ENCODE data around the gene OVOL2. TPM values are rescaled to one million over a fixed set of nuclear protein-coding genes. Genes with fewer than 3 reads are reported as not detected.
"Not testable (repeated sequence)": the region's sequence is repeated elsewhere in the genome, so short reads cannot be mapped to it uniquely, and the experiment has no call there.

OVOL2 gene
- total RNA-seq, 1 donor, result not detected

DNA sequence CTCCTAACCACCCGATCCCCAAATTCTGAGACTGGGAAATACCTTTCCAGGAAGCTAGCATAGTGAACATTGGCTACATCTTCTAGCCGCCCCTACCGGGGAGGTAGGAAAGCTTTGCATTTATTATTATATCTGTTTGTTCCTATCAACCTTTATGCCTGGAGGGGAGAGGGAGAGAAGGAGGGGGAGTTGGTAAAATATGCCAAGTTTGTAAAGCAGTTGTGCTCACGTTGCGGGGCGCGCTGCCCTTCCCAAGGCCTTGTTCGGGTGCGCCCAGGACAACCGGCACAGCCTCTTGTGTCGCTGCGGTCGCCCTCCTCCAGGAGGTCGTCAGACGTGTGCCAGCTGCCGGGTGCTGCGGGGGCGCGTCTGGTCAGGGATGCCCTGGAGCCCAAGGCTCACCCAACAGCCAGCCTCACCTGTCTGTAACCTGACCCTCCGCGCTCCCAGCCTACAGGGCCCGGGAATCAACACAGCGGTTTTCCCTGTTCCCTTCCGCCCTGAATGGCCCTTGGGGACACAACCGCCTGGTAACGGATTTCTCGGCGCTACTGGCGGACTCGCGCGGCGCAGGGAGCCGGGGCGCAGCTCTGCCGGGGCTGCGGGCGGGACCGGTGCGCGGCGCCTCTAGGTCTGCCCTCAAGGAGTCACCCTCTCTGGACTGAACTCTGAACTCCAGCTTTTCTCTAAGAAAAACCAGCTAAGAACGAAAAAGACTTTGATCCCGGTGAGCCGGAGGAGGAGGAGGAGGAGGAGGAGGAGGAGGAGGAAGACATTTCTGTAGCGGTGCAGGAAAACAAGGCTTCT, 1.1 kb upstream of the OVOL2 start:
- peak in 1 of 3 donors; percentile 16 for DNase-seq (ENCODE audit: low read depth in 2 of 3, low spot score in 2 of 3)

DNA sequence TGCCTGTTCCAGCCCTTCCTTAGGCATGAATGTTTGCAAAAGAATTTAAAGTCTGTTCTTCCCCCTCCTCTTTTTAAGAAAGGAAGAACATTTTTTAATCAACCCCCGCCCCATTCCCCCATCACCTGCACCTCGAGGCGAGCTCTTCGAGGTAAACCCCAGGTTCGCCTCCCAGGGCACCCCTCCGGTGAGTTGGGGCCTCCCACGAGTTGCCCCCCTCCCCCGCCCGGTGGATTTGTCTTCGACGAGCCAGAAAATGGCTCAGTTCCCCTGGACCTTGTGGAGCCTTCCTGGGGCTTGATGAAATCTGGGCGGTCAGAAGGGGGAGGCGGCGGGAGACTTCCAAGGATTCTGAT, 256 bp upstream of the OVOL2 start:
- DNase-seq (ENCODE audit: low read depth in 2 of 3, low spot score in 2 of 3), result peak in 1 of 3 donors; percentile 2

DNA sequence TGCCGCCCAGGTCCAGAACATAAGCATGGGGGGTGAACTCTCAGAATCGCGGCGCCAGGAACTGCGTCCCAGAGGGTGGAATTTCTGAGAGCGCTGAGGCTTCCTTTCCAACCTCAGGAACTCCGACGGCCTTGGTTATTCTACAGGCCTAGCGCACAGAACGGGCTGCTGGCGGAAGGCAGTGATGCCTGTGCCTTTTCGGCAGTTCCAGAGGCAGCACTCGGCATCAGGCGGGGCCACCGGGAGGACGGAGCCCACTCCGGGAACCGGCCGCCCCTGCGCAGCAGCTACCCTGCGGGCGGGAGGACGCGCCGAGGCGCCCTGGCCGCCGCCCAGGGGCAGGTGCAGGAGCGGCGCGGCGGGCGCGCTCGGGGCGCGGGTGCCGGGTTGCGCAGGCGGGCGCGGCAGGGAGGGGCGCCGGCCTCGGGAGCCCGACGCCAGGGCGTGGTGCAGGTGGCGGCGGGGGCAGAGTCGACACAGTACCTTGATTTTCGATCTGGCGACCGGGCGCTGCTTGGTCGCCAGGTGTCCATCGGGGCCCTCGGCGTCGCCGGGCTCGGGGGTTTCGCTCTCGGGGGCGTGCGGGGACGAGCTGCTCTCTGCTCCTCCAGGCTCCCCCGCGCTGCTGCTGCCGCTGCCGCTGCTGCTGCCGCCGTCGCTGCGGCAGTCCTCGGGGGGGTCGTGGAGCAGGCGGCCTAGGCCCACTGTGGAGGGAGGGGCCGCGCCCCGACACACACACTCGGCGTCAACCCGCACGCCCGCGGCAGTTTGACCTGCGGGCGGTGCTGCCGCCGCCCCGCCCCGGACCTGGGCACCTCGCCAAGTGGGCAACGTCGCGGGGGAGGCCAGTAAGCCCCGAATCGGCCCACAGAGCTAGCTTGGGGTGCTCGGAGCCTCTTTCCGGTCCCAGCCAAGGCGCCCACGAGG, 1.3 kb downstream of the OVOL2 start:
- peak in 1 of 3 donors; percentile 22 for DNase-seq (ENCODE audit: low read depth in 2 of 3, low spot score in 2 of 3)

DNA sequence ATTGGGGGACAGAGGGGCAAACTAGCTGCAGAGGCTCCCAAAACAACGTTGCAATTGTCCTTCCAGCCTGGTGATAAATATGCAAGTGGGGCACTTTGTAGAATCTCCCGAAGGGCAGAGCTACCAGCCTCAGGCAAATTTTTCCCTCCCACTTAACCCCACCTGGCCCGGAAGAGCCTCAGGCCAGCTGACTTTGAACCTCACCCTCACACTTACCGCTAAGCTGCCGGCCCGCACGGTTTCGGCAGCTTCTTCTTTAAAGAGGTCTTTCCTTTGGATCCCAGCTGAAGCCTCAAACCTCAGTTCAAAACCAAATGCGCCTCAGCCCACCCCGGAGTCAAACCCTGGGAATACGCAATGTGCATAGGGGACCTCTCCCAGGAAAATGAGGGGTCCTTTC, 2.5 kb downstream of the OVOL2 start:
- peak in 1 of 3 donors; percentile 7 for DNase-seq (ENCODE audit: low read depth in 2 of 3, low spot score in 2 of 3)

DNA sequence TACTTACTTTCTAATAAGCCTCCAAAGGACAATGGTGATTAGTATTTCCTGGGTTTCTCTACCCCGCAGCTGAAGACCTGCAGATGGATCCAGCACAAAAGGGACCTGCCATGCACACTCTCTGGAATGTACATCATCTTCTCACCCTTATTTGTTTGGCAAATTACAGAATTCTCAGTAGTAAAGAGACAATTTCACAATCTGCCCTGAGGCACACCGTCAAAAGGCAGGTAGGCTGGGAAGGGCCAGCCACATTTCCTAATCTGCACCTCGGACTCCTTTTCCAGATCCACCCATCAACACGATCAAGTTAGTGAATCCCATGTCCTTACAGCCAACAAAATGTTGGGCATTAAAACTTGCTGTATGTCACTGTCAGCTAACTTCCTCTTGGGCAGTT, 4.9 kb downstream of the OVOL2 start:
- no peak for DNase-seq (ENCODE audit: low read depth in 2 of 3, low spot score in 2 of 3)

DNA sequence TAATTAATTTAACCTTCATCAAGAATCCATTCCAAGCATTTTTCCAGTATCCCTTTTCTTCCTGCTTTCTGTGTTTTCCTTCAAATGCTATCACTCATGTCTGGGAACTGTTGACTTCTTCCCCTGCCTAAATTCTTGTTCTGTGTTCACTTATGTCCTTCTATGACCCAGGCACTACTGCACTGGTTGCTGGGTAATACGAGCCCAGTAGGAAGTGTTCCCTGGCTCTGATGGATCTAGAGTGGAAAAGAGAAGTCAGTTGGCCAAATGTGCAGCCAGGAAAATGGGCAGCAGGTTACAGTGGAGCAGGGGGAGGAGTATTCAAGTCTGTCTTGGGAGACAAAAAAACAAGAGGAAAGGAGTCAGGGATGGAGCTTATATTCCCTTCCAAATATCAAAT, 7.1 kb downstream of the OVOL2 start:
- no peak for DNase-seq (ENCODE audit: low read depth in 2 of 3, low spot score in 2 of 3)

DNA sequence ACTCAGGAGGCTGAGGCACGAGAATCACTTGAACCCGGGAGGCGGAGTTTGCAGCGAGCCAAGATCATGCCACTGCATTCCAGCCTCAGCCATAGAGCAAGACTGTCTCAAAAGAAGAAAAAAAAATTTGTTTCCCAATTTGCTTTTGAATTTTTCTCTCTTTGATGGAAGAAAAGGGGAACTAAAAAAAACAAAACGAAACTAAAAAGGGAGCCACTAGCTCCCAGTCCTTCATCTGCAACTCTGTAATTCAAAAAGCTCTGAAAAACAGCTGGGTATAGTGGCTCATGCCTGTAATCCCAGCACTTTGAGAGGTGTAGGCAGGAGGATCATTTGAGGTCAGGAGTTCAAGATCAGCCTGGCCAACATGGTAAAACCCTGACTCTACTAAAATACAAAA, 9.5 kb downstream of the OVOL2 start:
- DNase-seq (ENCODE audit: low read depth in 2 of 3, low spot score in 2 of 3), result peak in 1 of 3 donors; percentile 78

DNA sequence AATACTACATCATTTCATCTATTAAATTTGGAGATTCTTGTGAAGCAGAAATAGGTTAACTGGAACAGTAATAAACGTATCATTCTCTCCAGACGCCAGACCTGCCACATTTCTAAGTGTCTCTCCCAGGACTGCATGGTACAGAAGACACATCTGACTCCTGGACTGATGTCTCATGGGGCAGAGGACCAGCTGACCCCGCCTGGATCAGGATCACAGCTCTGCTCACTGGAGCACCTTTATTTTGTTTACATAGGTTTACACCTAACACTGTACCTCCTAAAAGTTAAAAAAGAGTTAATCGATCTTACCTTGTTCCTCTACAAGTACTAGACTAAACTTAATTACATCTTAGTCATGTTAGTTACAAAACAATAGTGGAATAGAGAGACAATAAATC, 11.2 kb downstream of the OVOL2 start:
- DNase-seq (ENCODE audit: low read depth in 2 of 3, low spot score in 2 of 3), result no peak

DNA sequence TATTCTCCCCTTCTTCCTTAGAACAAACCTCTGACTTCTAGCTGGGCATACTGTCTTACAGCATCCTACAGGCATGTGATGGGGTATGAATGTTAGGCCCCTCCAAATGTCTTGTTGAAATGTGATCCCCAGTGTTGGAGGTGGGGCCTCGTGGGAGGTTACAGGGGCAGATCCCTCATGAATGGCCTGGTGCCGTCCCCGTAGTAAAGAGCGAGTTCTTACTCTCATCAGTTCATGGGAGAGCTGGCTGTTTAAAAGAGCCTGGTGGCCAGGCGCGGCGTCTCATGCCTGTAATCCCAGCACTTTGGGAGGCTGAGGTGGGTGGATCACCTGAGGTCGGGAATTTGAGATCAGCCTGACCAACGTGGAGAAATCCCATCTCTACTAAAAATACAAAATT, 15.5 kb downstream of the OVOL2 start:
- DNase-seq (ENCODE audit: low read depth in 2 of 3, low spot score in 2 of 3), result no peak

DNA sequence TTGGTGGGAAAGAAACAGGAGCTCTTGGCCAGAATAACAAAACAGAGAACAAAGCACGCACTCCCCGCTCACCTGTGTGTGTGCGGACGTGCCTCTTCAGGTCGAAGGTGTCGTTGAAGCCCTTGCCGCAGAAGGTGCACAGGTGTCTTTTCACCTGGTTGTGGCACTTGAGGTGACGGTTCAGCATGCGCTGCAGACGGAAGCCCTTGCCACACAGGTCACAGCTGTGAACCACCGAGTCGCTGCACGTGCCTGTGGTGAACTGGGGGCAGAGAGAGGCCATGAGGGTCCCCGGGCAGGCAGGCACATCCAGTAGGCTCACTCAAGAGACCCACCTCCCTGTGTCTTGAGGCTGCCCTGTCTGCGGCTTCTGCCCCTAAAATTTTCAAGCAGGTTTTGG, 16.3 kb downstream of the OVOL2 start:
- no peak for DNase-seq (ENCODE audit: low read depth in 2 of 3, low spot score in 2 of 3)

DNA sequence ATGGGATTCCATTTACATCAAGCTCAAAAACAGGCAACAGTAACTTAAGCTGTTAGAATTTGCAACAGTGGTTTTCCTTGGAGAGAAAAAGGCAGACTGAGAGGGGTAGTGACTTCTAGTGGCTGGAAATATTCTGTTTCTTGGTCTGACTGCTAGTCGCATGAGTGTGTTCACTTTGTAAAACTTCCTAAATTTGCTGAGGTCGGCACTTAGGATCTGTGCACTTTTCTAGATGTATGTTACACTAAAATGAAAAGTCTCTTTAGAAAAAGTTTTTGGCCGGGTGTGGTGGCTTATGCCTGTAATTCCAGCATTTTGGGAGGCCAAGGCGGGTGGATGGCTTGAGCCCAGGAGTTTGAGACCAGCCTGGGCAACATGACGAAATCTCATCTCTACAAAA, 18.7 kb downstream of the OVOL2 start:
- no peak for DNase-seq (ENCODE audit: low read depth in 2 of 3, low spot score in 2 of 3)

DNA sequence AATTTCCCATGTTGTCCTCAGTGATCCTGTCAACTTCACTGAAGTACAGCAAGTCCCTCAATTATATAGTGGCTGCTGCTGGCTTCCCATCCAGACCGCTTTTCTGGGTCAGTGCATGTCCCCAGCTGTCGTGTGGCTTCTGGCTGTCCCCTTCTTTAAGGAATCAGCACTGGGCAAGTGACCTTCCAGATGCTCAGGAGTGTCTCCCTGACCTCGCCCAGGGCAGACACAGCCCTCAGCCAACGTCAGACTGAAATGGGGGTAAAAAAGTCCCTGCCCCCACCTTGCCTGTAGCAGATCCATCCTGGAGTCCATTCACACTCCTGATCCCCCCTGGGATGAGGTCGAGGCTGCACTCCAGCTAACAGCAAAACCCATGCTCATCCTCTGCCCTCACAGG, 23.7 kb downstream of the OVOL2 start:
- no peak for DNase-seq (ENCODE audit: low read depth in 2 of 3, low spot score in 2 of 3)

DNA sequence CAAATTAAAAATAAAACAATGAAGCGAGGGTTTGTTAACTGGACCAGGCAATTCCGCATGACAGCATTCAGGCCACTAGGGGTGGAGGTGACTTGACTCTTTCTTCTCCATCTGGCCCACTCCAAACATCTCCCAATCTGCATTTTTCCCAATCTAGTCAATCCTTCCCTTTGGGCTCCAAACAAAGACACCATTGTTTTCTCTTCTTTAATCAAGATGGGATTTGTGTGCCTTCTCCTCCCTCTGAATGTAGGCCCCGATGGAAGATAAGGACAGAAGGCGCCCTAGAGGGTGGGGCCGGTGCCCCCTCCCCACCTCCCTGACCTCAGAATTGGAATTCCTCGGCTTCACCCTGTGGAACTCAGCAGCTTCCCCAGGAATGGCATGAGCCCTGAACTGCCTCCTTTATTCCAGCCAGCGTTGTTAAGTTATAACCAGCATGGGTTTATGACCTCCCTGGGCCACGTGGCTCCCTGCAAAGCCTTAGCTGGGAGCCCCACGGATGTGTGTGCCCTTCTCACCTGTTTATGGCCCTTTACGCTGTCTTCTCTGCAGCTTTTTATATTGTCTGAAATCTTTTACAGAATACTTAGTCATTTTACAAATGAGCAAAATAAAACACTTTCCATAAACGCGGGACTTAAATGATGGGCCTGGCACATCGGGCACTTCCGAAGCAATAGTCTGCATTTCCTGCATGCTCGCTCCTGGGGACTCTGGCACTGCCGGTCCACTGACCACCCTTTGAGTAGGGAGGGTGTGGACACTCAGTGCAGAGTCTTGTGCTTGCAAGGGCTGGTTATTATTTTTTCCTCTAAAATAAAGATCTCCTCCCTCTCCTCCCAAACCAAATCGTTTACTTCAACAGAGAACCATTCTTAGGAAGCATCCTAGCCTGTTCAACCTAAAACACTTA, 24.5 kb downstream of the OVOL2 start:
- no peak for DNase-seq (ENCODE audit: low read depth in 2 of 3, low spot score in 2 of 3)

DNA sequence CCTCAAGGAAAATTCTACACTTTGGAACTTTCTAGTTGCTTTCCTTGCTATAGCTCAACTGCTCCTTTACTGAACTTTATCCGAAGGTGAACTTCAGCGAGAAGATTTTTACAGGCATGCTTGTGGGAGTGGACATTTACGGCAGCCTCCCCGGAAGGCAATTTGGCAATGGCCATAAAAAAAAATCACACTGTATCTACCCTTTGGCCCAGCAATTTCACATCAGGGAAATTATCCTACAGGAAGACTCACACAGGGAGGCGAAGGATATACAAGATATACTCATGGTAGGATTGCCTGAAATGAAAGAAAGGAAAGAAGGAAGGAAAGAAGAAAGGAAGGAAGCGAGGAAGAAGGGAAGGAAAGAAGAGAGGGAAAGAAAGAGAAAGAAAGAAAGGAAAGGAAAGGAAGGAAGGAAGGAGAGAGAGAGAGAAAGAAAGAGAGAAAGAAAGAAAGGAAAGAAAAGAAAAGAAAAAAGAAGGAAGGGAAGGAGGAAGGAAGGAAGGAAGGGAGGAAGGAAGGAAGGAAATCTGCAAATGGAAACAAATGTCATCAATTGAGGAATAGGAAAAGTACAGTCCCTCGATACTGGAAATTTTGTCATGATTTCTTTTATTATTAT, 25.7 kb downstream of the OVOL2 start:
- no peak for DNase-seq (ENCODE audit: low read depth in 2 of 3, low spot score in 2 of 3)

DNA sequence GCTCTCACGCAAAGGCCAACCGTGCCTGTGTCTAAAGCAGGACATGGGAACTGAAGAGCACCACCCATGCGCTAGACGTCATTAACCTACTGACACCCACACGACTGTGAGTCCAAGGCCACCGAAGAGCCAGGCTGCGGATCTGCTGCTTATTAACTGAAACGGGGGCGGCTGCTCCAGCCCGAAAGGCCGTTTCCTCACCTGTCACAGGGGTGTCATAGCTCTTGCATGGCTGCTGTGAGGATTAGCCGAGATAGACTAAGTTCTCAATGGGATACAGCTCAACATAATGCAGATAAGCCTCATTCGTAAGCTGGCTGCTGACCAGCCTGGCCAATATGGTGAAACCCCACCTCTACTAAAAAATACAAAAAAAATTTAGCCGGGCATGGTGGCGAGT, 26.7 kb downstream of the OVOL2 start:
- no peak for DNase-seq (ENCODE audit: low read depth in 2 of 3, low spot score in 2 of 3)

DNA sequence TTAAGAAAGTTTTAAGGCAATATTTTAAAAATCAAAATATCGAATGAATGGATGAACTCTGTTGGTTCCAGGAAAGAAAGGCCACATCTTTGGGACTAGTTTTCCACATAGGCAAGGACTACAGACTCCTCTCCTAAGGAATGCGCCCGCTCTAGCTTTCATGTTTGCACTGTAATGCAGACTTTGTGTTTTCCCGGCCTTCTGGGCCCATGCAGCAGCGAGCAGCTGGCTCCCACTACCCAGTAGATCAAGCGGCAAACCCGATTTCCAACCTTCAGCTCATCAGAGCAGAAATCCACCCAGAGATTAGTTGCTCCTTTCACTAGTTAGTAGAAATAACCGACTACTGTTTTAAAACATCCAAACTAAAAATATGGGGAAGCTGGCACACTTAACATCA, 27.7 kb downstream of the OVOL2 start:
- DNase-seq (ENCODE audit: low read depth in 2 of 3, low spot score in 2 of 3), result no peak

DNA sequence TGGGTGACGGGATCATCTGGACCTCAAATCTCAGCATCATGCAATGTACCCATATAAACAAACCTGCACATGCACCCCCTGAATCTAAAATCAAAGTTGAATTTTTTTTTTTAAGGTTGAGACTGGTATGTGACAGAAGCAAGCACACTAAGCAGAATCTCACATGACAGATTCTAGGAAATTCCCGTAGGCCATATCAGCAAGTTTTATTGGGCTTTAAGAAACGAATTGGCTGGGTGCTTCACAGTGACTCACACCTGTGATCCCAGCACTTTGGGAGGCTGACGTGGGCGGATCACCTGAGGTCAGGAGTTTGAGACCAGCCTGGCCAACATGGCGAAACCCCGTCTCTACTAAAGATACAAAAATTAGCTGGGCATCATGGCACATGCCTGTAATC, 30.7 kb downstream of the OVOL2 start:
- not testable (repeated sequence) for DNase-seq (ENCODE audit: low read depth in 2 of 3, low spot score in 2 of 3)

DNA sequence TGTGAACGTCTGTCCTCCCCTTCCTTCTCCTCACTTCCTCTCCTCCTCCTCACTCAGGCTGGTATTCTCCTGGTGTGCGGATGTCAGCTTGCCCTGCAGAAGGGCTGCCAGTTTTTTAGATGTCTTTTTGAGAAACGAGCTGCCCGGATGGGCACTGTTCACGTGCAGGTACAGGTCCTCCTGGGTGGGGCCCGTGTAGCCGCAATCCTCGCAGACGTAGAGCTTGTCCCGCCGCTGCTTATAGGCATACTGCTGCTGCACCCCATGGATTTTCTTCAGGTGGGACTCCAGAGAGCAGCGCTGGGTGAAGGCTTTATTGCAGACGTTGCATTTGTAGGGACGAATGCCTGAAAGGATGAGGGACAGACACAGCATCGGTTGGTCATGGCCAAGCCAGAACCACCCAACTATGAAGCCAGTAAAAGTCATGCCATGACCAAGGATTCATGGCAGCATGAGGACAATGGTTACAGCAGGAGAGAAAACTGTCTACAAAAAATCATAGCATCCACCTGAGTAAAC, 33.0 kb downstream of the OVOL2 start:
- DNase-seq (ENCODE audit: low read depth in 2 of 3, low spot score in 2 of 3), result no peak

DNA sequence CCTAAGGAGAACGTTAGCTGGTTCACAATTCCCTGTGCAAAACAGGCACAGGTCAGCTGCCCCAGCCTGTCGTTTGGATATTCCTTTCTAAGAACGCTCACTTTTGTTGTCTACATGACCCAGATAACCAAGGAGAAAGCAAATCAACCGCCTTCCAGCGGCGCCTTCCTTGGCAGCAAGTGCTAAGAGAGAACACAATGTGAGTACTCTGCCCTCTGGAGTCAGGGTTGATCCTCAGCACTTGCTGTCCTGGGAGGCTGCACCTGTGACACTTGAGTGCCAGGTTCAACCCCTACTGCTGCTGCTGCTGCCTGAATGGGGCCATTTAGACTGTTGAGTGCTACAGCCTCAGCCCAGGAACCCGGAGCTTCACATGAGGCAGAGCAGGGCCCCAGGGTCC, 36.8 kb downstream of the OVOL2 start:
- no peak for DNase-seq (ENCODE audit: low read depth in 2 of 3, low spot score in 2 of 3)

DNA sequence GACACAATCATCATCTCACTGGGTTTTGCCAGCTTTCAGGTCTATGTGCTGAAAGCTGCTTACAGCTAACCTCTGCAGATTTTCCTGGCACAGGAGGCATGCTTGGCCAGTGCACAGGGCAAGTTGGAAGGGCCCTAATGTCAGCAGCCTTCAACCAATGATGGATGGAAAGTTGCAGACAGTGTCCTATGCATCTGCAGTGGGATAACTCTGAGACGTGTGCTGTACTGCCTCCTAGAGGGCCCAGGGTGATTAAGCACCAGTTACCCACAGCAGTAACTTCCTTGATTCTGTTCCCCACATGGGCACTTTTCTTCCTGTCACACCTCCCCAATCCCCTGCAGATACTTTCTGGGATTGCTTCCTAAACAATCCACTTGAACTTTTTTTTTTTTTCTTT, 38.6 kb downstream of the OVOL2 start:
- peak in 2 of 3 donors; percentile 14 to 51 for DNase-seq (ENCODE audit: low read depth in 2 of 3, low spot score in 2 of 3)
